Measurements from ENCODE around the gene MUC3A. TPM values are rescaled to one million over a fixed set of nuclear protein-coding genes. Genes with fewer than 3 reads are reported as not detected.

Gene MUC3A
- total and polyA plus RNA-seq, 10 of the 15 experiments (the other 5 are each of a cell fraction or from before 2014, with no cell fraction given), result 0.07 to 0.10 TPM; not detected in 8

DNA sequence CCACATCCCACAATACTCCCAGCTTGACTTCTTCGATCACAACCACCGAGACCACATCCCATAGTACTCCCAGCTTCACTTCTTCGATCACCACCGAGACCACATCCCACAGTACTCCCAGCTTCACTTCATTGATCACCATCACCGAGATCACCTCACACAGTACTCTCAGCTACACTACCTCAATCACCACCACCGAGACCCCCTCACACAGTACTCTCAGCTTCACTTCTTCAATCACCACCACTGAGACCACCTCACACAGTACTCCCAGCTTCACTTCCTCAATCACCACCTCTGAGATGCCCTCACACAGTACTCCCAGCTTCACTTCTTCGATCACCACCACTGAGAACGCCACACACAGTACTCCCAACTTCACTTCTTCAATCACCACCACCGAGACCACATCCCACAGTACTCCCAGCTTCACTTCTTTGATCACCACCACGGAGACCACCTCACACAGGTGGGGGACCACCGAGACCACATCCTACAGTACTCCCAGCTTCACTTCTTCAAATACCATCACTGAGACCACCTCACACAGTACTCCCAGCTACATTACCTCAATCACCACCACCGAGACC, 8.6 kb downstream of the MUC3A start:
- ATAC-seq (no peak), FAIRE-seq (no peak), DNase-seq (ENCODE audit: low read depth, low spot score) (no peak)
- H3K36me3 ChIP-seq (ENCODE audit: control insufficient read depth in 2 of 2, insufficient read depth in 2 of 2, low read length in 1 of 2), result no peaks in the 10 kb centered on the region
- ChIA-PET SMC1A (ENCODE audit: uncharacterized antibody, unreplicated experiment) (interaction anchor here (1.0 kb wide), 1 partner anchor 55 kb away, joined by 3 read pairs; no protein-coding TSS in a partner anchor), CTCF (interaction anchor here (0.8 to 1.0 kb wide), 3 partner anchors 26 to 265 kb away, joined by 3 read pairs; no protein-coding TSS in a partner anchor), POLR2A (no interaction called here), RAD21 (ENCODE audit: unreplicated experiment) (interaction anchor here (0.7 to 0.9 kb wide), 2 partner anchors 15 to 119 kb away, joined by 3 to 4 read pairs; no protein-coding TSS in a partner anchor)
- intact Hi-C loops (cut with micrococcal nuclease; ENCODE audit: unreplicated experiment), result no loop called here
- no peak overlapping the region for H2AFZ ChIP-seq (ENCODE audit: control insufficient read depth, low read depth, low read length)
- peaks cover 2% of the 10 kb centered on the region; the same call in 1 of the 3 replicates for H3K9me3 ChIP-seq (replicated peaks; ENCODE audit: control insufficient read depth, insufficient read depth, low read length)
- H3K4me2 ChIP-seq (ENCODE audit: control insufficient read depth, insufficient read depth), result no peak overlapping the region
- H3K4me3 ChIP-seq, result no peak overlapping the region
- in situ Hi-C loops (cut with MboI), result no loop called here
- no peaks in the 10 kb centered on the region for H4K20me1 ChIP-seq (ENCODE audit: control insufficient read depth, insufficient read depth)
- BruUV-seq (replicated peaks), result no TSS peak
- no peaks in the 10 kb centered on the region for H3K4me1 ChIP-seq (ENCODE audit: control insufficient read depth, insufficient read depth, low read length)
- 20% methylated on average over 11 of the region's 12 CpGs for WGBS (ENCODE audit: insufficient coverage, insufficient replicate concordance, low lambda C conversion rate, missing lambda C conversion rate)
- no peaks in the 10 kb centered on the region for H3K79me2 ChIP-seq (ENCODE audit: control insufficient read depth, insufficient read depth, low read length)
- H3K27ac ChIP-seq (ENCODE audit: control insufficient read depth, insufficient read depth), result no peak overlapping the region
- TF ChIP-seq GATAD2B (conservative IDR thresholded peaks at IDR 0.05; ENCODE audit: low read depth), result no peak
- no peak for TF ChIP-seq KDM1A (IDR thresholded peaks at IDR 0.05; ENCODE audit: borderline replicate concordance)
- TF ChIP-seq RUNX3 (IDR thresholded peaks at IDR 0.05; ENCODE audit: low read length), result 0 out of 2 replicates have a peak, but pooled peaks have one; percentile 26
- H3K9ac ChIP-seq (ENCODE audit: control insufficient read depth, insufficient read depth, low read length), result no peak overlapping the region
- no peaks in the 10 kb centered on the region for H3K27me3 ChIP-seq (replicated peaks in 1 of 2; ENCODE audit: control insufficient read depth in 2 of 2, insufficient read depth in 2 of 2, low read length in 1 of 2)

- no peaks in the 10 kb centered on the region for H4K20me1 ChIP-seq (ENCODE audit: control insufficient read depth, insufficient read depth)
- H3K27me3 ChIP-seq (replicated peaks in 1 of 2; ENCODE audit: control insufficient read depth in 2 of 2, insufficient read depth in 2 of 2, low read length in 1 of 2), result no peaks in the 10 kb centered on the region
- H3K9ac ChIP-seq (ENCODE audit: control insufficient read depth, insufficient read depth, low read length), result no peak overlapping the region
- 13% methylated on average over 2 of the region's 2 CpGs for WGBS (ENCODE audit: insufficient coverage, insufficient replicate concordance, low lambda C conversion rate, missing lambda C conversion rate)
- no peak overlapping the region for H3K4me3 ChIP-seq
- ChIA-PET RAD21 (ENCODE audit: unreplicated experiment) (no interaction called here), CTCF (interaction anchor here (0.8 to 1.6 kb wide), 2 partner anchors 43 to 100 kb away, joined by 3 read pairs; no protein-coding TSS in a partner anchor), POLR2A (no interaction called here), SMC1A (ENCODE audit: uncharacterized antibody, unreplicated experiment) (no interaction called here)
- peaks cover 2% of the 10 kb centered on the region; the same call in 1 of the 3 replicates for H3K9me3 ChIP-seq (replicated peaks; ENCODE audit: control insufficient read depth, insufficient read depth, low read length)
- H2AFZ ChIP-seq (ENCODE audit: control insufficient read depth, low read depth, low read length), result no peak overlapping the region
- no peak overlapping the region for H3K27ac ChIP-seq (ENCODE audit: control insufficient read depth, insufficient read depth)
- intact Hi-C loops (cut with micrococcal nuclease; ENCODE audit: unreplicated experiment), result no loop called here
- H3K4me2 ChIP-seq (ENCODE audit: control insufficient read depth, insufficient read depth), result no peak overlapping the region
- BruUV-seq (replicated peaks), result no TSS peak
- in situ Hi-C loops (cut with MboI), result no loop called here
- FAIRE-seq (no peak), DNase-seq (ENCODE audit: low read depth, low spot score) (no peak), ATAC-seq (no peak)
- TF ChIP-seq SKIL (IDR thresholded peaks at IDR 0.05; ENCODE audit: low read depth, poor library complexity, severe bottlenecking) (no peak), PAX5 (IDR thresholded peaks at IDR 0.05; ENCODE audit: borderline replicate concordance, low read depth, low read length) (no peak), KDM1A (IDR thresholded peaks at IDR 0.05; ENCODE audit: borderline replicate concordance) (no peak), CEBPZ (IDR thresholded peaks at IDR 0.05; ENCODE audit: low read depth, low read length) (no peak)
- no peaks in the 10 kb centered on the region for H3K4me1 ChIP-seq (ENCODE audit: control insufficient read depth, insufficient read depth, low read length)
- H3K36me3 ChIP-seq (ENCODE audit: control insufficient read depth in 2 of 2, insufficient read depth in 2 of 2, low read length in 1 of 2), result no peaks in the 10 kb centered on the region
- H3K79me2 ChIP-seq (ENCODE audit: control insufficient read depth, insufficient read depth, low read length), result no peaks in the 10 kb centered on the region
Measured at GRCh38 chr7:100959894-100960293, 10.6 kb downstream of the MUC3A start.
